ENCODE measurements around the gene BTBD16.

The BTBD16 gene

DNA sequence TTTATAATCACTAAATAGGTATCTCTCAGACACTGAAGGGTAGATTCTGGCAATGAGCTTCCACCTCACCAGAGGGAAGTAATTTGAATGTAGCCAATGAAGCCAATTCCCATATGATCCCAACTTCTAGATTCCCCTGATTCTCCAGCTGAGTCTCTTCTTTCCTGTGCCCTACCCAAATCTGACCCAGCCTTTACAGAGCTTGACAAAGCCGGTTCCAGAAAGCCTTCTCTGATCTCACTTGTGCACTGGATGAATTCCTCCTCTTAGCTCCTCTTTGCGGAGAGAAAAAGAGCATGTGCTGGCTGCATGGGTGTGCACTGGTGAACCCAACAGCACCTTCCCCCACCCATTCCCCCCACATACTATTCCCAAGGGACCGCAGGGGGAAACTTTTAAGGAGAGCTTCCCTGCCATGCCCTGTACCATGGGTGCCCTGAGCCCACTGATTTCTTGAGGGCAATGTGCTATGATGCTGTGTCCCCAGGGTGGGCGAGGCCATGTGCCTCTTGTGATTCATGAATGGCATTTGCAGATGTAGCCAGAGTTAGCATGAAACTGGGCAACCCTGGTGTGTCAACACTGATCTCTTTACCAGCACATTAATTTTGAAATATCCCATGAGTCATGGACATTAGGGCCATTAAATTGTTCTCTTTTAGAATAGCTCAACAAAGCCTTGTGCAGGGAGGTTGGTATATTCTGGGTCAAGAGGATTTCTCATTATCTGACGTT lies 53.0 kb downstream of the BTBD16 start:
- no peak for DNase-seq

DNA sequence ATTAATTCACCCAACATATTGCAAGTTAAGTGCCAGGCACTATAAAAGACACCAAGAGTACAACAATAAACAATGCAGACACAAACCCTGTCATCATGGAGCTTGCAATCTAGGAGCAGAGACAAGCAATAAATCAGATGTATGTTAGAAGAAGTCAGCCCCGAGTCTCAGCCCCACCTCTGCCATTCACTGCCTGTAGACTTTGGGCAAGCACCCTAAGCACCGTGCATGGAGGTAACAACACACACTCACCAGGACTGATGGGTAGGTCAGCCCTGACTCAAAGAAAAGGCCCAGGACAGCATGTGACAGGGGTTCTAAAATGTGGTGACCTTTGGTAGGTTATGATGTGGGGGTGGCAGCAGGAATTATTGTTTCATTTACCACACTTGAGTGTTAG lies 54.1 kb downstream of the BTBD16 start:
- no peak for DNase-seq

DNA sequence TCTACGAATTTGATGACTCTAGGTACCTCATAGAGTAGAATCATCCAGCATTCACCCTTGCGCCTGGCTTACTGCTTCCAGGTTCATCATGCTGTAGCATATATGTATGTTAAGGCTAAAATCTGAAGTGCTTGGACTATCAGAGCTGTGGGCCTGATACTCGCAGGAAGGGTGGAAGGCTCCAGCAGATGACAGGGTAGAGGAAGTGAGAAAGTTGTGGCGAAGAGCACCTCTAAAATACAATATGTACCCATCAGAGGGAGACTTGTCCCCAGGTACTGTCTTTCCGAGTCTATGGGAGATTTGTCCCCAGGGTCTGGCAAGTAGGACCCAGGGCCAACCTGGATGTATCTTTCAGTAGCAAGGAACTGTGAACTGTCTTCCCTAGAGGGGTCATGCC lies 55.3 kb downstream of the BTBD16 start:
- no peak for DNase-seq

DNA sequence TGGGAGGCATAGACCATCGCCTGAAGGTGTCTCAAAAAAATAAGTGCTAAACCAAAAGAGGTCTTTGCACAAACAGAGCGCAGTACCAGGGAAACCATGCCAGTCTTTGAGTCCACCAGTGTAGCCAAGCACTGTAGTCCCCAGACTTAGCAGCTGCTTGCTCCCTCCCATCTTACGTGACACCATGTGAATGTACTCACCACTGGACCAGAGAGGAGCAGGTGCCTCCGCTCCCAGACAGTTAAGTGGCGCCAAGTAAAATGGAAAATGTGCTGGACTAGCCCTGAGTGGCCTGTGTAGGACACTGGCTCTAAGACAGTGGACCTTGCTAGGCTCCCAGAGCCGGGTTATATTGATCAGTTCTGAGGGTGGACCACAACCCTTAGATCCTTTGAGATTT lies 55.7 kb downstream of the BTBD16 start:
- no peak for DNase-seq

DNA sequence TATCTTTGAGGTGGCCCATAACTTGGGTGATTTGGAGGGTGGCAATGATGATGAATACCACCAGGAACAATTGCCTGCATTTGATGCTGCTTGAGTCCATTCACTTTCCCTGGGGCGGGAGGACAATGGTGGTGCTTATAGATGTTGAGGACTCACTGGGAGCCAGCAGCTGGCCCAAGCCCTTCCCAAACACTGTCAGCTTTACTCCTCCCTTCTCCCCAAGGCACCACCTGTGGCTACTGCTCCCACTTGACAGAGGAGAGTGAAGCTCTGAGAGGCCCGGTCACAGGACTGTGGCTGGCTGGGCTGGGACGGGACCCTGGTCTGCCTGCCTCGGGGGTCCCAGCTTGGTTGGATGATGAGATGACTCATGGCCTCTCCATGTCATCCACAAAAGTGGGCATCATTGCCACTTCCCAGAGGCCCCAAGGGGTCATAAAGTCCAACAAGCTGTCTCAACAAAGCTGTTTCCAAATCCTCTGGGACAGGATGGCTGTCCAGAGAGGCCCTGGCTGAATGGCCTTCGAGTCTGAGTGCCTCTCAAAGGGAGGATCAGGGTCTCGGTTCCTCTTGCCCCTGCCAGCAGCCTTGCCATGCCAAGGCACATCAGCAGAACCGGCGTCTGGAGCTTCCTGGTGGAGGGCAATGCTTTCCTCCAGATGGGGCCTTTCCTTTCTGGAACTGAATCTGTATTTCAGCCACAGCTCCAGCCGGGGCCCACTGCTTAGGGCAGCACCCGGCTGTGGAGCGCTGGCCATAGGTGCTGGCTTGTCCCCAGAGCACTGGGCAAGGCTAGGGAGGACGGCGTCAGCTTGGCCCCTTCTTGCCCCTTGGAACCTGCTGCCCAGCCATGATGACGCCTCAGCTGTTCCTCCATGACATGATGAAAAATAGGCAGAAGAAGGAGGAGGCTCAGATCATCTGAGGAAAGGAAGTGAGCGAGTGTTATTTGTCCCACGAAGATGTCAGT lies 56.4 kb downstream of the BTBD16 start:
- no peak for DNase-seq

DNA sequence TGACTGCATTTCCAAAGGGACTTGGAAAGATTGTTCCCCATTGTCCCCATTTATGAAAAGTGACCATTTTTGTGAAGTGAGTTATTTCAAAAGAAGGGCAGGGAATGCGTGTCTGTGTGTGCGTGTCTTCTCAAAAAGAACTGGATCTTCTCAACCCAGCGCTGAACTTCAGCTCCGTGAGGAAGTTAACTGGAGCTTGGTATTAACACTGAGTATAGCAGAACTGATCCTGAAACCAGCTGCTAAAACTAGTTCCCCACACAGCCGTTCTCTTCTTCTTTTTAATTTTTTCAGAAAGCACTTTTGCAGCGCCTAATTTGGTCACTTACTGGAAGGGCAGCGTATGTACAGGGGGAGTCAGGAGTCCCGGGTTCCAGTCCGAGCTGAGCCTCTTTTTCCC lies 57.6 kb downstream of the BTBD16 start:
- no peak for DNase-seq

DNA sequence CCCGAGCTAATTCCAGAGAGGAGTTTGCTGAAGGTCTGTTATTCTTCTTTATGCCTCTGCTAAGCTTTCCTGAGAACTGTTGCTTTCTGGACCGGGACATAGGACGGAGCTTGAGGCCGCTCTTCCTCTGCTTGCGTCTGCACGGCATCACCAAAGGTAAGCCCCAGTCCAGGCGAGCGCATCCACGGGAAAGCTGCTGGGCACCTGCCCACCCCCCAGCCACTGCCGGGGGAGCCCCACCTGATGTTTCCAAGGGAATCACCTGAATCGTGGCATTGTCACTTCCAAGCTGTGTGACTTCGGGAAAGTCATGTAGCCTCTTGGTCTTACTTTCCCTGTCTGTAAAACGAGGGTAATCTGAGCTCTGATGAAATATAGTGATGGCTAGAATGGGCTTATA lies 58.3 kb downstream of the BTBD16 start:
- DNase-seq: no peak

DNA sequence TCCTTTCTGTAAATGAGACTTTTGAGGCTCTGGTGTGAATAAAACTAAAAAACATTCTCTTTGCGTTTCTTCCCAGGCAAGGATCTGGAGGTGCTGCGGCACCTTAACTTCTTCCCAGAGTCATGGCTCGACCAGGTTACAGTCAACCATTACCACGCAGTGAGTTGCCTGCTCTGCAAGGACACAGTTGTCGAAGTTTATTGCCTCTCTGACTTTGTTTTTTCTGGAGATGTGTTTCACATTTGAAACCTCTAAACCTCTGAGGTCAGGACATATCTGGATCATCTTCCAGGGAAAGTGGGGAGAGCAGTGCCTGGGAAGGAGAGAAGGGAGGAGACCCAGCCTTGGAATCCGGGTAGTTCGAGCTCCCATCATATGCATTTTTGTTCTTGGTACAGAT lies 60.0 kb downstream of the BTBD16 start:
- DNase-seq: no peak

DNA sequence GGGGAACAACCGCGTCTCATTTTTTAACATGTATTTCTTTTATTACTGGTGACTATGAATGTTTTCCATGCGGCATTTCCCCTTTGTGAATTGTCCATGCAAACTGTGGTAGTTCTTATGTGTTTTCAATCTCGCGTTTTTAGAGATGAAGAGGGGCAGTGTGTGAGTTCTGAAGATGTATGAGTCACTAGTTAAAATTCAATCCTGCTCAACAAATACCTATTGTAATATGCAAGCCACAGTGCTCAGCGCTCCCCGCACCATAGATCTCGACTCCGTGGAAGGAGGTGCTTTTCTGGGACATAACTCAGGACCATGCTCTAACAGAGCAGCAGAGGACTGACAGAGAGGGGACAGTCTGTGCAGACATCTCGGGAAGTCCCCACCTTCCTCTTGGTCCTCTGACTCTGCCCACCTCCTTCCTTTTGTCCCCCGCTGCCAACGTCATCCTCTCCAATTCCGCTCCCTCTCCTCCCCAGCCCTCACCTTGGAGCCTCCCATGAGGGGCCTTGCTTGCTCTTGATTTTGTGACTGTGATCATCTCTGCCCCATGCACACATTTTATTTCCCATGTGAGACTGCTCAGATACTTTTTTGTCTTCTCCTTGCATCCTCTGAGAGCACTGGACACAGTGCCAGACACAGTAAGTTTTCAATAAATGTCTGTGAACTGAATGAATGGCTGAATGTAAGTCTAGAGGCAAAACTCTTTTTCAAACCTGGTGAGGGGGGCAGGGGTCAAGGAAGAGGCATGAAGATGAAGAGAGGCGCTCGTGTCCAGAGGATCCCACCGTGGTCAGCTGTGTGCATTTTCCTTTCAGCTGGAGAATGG lies 60.7 kb downstream of the BTBD16 start:
- no peak for DNase-seq

DNA sequence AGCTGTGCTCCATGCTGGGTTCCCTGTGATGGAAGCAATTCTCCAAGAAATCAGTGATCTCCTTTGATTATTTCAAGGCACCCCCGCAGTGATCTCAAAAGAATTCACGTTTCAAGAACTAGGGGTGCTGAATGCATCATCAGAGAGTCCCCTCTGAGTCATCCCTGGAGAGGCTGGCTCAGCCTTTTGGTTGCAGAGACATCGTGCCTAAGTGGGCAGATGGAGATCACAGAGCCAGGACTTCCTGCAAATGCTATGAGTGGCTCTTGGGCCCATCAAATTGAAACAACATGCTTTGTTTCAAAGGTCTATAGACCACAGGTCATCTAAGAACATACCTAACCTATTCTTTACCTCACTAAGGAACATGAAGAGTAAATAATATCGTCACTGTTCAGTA lies 61.9 kb downstream of the BTBD16 start:
- DNase-seq: no peak

DNA sequence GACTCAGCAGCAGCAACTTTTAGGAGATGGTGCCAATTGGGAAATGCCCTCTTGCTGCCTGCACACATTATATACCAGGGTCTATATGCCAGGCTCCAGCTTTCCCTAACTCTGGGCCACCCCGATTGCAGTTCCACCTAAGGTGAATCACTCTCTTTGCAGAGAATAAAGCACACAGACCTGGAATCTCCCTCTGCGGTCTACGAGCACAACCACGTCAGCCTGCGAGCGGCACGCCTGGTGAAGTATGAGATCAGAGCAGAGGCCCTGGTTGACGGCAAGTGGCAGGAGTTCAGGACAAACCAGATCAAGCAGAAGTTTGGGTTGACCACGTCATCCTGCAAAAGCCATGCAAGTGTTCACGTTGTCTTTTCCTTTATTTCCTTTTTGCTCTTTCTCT lies 65.2 kb downstream of the BTBD16 start:
- no peak for DNase-seq

DNA sequence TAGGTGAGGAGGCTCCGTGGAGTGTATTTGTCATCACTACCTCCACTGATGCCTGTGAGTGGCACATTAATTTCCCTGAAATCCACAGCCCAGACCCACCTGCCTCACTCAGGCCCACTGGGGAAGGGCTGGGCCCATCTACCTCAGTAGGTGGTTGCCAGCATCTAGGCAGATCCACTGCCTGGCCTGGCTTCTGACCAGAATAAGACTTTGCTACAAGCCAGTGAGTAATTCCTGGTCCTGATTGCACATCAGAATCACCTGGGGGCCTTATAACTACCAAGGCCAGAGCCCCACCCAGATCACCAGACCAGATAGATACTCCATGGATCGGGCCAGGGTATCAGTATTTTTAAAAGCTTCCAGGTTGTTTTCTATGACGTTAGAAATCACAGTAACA lies 65.9 kb downstream of the BTBD16 start:
- no peak for DNase-seq

DNA sequence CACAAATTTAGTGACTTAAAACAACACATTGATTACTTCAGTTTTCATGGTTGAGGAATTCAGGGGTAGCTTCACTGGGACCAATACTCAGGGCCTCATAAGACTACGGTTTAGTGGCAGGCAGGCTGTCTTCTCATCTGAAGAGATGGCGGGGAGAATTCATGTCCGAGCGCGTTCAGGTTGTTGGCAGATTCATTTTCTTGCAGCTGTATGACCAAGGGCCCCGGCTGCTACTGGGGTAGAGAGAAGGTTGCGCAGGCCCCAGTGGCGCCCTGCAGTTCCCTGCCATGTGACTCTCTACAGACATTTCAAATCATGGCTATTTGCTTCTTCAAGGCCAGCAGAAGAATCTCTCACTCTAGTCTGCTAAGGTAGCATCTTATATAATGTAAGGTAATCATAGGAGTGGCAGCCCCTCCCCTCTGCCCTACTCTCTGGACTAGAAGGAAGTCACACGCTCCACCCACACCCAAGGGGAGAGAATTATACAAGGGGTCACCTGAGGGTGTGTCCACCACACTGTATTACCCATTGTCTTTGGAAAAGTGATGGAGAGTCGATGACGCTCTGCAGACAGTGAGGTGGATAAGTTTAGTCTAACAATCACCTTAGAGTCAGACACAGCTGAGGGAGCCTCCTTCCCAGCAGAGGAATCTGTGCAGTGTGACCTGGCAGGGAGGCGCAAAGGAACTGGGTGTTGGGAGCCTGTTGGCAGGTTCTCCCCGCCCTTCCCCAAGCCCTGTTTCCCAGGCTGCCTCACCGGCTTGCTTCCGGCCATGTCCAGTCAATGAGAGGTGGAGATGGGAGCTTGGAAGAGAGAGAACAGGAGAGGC lies 67.7 kb downstream of the BTBD16 start:
- DNase-seq: no peak

DNA sequence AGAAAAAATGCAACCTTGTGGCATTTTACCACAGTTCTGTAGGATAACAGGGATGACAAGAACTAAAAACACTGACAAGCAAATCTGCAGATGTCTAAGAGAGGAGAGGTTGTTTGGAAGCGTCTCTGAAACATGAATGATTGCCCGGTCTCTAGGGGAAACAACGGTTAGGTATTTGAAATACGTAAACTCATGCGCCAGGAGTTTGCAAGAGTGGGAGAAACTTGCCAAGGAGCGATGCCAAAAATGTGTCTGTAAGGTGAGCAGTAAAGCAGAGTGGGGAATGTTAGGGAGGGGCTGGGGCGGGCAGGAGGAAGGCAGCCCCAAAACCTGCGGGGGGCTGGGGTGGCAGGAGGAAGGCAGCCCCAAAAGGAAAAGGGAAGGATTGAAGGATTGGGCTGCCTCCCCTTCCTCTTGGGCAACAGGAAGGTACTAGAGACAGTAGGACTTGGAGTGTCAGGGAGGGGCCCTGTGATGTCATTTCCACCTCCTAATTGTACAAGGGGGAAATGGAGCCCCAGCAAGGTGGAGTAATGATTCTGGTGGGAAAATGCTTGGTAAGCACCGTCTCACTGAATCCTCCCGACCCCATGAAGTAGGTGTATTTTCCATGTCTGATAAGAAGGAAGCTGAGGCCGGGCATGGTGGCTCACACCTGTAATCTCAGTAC lies 70.2 kb downstream of the BTBD16 start:
- DNase-seq: peak; percentile 81

DNA sequence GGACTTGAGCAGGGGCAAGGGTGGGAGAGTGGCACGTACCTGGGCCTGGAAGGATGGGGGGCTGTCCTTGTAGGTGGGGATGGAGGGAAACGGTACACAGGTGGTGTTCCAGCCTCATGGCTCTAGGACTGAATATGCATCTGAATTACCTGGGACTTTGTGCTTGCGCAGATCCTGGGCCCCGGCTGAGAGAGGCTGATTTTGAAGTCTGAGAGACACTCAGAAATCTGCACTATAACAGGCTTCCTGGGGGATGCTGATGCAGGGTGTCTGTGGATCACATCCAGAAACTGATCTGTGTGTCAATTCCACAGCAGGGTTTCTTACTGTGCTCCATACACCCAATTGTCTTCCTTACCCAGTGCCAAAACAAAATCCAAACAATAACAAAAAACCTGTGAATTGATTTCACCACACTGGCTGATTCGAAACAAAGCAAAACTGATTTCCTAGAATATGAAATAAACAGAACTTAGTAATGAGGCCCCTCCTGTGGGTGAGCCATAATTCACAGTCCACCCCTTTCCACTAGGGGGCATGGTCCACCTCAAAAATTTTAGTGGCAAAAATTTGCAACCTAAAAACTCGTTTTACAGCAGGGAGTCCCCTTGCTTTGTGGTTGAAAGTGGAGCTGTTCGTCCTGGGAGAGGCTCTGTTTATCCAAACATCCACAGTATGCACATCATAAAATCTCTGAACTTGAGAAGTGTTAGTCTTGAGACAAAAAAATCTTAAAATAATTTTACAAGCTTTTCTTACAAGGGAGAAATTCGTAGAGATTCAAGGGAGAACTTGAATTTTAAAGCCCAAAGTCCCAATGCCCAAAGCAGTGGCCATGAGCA lies 71.4 kb downstream of the BTBD16 start:
- DNase-seq: peak; percentile 60

DNA sequence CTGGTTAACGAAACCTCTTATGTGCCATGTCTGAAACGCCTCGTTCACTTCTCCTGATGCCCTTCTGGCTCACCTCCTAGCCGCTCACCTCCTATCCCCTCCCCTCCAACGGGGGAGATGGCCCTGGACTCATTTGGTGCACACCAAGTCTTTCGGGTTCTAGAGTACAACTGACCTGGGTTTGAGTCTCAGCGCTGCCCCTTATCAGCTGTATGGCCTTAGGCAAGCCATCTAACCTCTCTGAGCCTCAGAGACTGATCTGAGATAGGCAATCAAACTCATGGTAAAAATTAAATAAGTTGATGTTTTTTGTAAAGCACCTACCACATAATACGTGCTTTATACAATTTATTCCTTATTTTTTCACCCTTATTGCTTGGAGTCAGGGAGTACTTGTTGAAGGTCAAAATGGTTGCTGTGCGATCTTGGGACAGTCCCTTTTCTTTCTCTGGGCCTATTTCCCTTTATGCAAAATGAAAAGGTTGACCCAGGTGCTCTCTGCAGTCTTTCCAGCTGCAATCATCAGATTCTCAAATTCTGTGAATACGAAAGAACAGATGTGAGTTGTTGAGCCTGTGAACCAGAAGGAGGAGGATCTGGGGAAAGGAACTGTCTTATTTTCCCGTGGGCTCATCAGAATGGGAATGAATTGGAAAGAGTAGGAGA lies 72.2 kb downstream of the BTBD16 start:
- no peak for DNase-seq

DNA sequence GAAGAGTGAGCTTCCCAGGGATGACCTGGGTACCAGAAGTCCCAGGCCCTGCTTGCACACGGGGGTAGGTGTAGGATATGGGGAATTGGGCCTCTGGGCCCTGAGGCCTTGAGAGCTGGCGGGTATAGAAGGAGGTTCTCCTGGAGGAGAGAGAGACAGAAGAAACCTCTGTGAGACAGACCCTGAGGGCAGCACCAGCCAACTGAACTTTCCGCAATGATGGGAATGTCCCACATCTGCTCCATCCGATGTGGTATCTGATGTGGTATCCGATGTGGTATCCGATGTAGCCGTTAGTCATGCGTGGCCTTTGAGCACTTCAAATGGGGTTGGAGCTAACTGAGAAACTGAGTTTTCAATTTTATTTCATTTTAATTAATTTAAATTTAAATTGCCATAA lies 72.8 kb downstream of the BTBD16 start:
- DNase-seq: no peak

DNA sequence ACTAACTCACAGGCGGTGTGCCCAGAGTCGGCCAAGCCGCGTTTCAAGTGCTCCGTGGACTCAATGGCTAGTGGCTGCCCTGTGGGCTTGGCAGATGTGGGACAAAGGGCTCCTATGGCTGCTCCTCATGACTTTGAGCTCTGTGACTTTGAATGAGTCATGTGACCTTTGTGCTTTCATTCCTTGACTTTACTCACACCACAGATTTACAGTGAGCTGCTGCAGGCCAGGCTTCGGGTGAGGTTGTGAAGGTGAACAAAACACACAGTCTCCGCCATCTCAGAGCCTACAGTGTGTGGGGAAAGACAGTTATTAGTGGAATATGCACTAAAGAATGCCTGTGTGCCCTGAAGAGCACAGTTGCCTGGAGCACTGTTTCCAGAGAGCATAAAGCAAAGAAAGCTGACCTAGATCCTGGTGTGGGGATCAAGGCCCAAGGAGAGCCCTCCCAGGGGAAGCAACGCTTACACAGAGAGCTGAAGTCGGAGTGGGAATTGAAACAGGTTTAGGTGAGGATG lies 73.7 kb downstream of the BTBD16 start:
- DNase-seq: no peak

DNA sequence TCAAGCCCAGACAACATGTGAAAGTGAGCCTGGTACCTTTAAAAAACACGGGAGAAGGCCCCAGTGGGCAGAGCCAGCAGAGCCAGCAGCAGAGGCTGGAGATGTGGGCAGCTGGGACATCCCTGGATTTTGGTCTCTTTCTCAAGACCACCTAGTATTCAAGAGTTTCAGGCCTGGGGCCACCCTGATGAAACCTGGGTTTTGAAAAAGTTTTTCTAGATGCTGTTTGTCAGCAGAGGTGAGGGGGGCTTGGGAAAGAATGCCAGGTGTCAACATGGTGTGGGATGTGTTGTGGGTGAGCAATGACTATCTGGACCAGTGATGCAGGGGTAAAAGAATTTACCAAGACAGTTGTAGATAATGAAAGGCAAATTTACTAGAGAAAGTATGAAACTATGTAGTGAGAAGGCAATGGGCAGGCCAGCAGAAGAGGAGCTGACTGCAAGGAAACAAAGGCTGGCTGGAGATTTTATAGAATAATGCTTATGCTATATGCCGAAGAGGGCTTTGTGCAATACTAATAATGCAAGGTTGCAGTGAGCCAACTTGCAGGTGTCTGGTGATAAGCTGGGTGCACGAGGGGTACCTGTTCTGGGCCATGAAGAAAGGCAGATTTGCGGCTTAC lies 75.3 kb downstream of the BTBD16 start:
- no peak for DNase-seq

Measured in fibroblast of upper back skin (primary cell).